ENCODE results near the gene GOLGA5.

Gene GOLGA5

DNA sequence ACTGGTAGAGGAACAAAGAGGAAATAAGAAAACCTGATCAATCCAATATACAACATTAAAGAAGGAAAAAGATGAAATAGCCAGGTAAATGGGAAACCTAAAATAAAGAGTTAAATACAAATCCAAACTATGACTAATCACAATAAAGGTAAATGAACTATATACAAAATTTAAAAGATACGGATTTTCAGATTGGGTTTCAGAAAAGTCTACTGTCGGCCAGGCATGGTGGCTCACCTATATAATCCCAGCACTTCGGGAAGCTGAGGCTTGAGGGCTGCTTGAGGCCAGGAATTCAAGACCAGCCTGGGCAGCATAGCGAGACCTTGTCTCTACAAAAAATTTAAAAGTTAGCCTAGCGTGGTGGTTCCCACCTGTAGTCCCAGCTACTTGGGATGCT is 89.0 kb downstream of the GOLGA5 start:
- no peak for DNase-seq

DNA sequence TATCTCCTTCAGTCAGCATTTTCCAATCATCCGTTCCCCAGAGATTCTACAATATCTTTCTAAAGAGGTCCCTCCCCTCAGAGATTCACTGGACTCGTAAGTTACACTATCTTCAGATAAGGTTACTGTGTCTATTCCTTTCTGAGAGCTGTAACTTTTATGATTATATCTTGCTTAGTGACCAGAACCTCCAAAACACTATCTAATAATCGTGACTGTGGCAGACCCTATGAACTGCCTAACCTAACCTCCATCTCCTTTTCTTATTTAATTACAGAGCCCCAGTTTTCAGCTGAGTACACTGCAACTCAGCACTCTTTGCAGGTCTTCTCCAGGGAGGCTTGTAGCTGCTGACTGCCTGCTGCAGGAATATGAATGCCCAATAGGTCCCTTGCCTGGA is 90.3 kb downstream of the GOLGA5 start:
- no peak for DNase-seq

DNA sequence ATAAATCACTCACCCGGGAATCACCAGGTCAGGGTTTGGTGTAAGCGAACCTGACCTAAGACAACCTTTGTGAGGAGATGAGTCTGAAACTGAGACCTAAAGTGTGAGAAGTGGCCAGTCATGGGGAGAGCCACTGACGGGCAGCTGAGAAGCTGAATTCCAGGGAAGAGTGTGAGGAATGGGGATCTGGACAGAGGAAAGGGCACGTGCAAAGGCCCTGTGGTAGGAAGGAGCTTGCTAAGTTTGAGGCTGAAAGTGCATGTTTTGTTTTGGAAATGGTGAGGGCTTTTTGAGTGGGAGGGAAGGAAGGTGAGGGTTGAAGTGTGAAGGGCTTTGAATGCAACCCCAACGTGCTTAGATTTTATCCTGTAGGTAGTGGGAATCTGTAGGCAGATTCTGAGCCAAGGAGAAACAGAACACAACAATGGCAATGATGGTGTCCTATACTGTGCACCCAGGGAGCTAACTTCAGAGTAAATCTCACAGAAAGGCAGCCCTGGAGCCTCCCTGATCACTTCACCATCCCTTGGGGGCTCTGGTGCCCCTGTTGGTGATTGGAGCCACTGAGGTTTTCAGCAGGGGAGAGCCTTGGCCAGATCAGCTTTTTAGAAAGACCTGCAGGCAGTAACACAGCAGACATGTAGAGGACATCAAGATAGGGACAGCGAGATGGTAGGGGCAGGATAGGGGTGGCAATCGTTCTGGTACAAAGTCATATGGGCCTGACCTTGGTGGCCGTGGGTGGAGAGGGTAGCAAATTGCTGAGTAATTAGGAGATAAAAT is 91.4 kb downstream of the GOLGA5 start:
- DNase-seq = no peak

DNA sequence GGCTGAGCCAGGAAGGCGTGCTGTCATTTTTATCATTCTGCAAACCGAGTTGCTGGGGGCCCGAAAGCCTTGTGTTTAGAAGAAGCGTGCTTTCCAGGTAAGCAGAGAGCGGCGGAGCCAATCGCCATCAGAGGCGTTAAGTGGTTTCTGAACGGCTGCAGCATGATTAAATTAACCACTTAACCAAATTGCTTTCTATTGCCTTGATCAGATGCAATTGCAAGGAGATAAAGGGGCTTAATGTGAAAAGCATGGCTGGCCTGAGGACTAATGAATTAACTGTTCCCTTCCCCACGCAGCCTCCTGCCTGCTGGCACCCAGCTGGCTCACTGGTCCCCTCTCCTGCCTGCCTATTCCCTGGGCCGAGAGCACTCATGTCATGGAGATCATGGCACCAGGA is 92.2 kb downstream of the GOLGA5 start:
- no peak for DNase-seq

DNA sequence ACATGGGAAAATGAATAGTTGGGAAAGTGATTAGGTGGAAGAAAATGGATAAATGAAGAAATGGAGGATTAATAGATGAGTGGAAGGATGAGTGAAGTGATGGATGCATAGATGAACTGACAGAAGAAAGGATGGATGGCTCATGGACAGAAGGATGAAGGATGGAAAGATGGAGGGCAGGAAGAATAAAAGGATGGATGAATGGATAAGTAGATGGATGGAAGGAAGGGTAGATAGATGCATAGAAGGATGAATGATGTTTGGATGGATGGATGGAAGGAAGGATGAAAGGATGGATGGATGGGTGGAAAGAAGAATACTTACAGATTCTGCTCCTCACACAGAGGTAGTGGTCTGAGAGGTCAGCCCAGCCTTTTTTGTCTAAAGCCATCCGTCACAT is 93.1 kb downstream of the GOLGA5 start:
- no peak for DNase-seq

DNA sequence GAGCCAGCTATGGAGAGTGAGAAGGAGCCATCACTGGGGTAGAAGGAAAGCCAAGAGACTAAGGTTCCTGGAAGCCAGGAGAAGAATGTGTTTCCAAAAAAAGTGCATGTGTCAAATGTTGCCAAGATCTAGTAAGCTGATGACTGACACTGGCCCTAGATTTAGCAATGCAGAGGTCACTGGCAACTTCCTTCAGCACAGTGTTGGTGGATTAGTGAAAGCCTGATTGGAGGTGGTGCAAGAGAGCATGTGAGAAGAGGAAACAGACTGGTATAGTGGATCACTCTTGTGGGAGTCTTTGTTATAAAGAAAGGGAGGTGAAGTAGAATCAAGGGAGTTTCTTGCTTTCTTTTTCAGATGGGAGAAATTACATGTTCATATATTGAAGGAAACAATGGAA is 94.8 kb downstream of the GOLGA5 start:
- no peak for DNase-seq

Data from stimulated activated CD4-positive, alpha-beta T cell treated with anti-CD3 and anti-CD28 coated beads, Interleukin-2, amount 100 ng/mL, for 48 hours (primary cell).